Keratinocyte (primary cell): ENCODE data around the gene AOX1. TPM values are rescaled to one million over a fixed set of nuclear protein-coding genes. Genes with fewer than 3 reads are reported as not detected.

Source experiments
- DNase-seq: peaks from one replicate; pipeline ENCODE4 v3.0.0-alpha.2; 2011; ENCODE audit warnings: low read depth, missing footprints, low spot score
- FAIRE-seq: peaks from 2 replicates; lab custom pipeline; 2011; peaks lifted over from hg19 to GRCh38; lab: Jason Lieb, UNC
- H2AFZ ChIP-seq: 2 replicates; pipeline ENCODE4 v1.6.0; 2012; ENCODE audit warnings: low read length, control low read depth, inconsistent platforms; ENCODE audit not compliant: control insufficient read depth
- H3K27ac ChIP-seq: 2 replicates; pipeline ENCODE4 v1.5.1; 2011; ENCODE audit warnings: low read length; ENCODE audit not compliant: control insufficient read depth, insufficient read depth
- H3K27me3 ChIP-seq: 3 replicates; pipeline ENCODE4 v1.6.0; 2011; ENCODE audit warnings: low read length; ENCODE audit not compliant: control insufficient read depth, insufficient read depth; ENCODE audit errors: extremely low read depth
- H3K36me3 ChIP-seq, 2 experiments: 2 replicates in 1 of 2; 3 replicates in 1 of 2; pipeline ENCODE4 v1.5.1; 2011; ENCODE audit warnings: low read length in 2 of 2, mild to moderate bottlenecking in 1 of 2; ENCODE audit not compliant: control insufficient read depth in 2 of 2, insufficient read depth in 2 of 2; ENCODE audit errors: extremely low read depth in 1 of 2
- H3K4me1 ChIP-seq: 3 replicates; pipeline ENCODE4 v1.5.1; 2011; ENCODE audit warnings: low read length; ENCODE audit not compliant: control insufficient read depth, insufficient read depth; ENCODE audit errors: extremely low read depth
- H3K4me2 ChIP-seq: 3 replicates; pipeline ENCODE4 v1.6.0; 2011; ENCODE audit warnings: low read depth, low read length; ENCODE audit not compliant: control insufficient read depth, insufficient read depth; ENCODE audit errors: extremely low read depth
- H3K4me3 ChIP-seq, 3 experiments: fragments of 200-600 bp in 1 of 3; sonication (generic) in 1 of 3; 2 replicates in 2 of 3; 3 replicates in 1 of 3; pipeline ENCODE4 v1.5.1; 2011 to 2016; ENCODE audit warnings: low read length in 3 of 3, mild to moderate bottlenecking in 3 of 3, control low read depth in 2 of 3, inconsistent platforms in 1 of 3, low read depth in 1 of 3, mixed read lengths in 1 of 3, mixed run types in 1 of 3, moderate library complexity in 1 of 3; ENCODE audit not compliant: control insufficient read depth in 2 of 3, insufficient read depth in 2 of 3; ENCODE audit errors: extremely low read depth in 1 of 3
- H3K79me2 ChIP-seq: 2 replicates; pipeline ENCODE4 v1.6.0; 2012; ENCODE audit warnings: low read length; ENCODE audit not compliant: control insufficient read depth, insufficient read depth
- H3K9ac ChIP-seq: 3 replicates; pipeline ENCODE4 v1.6.0; 2011; ENCODE audit warnings: low read length; ENCODE audit not compliant: control insufficient read depth, insufficient read depth; ENCODE audit errors: extremely low read depth
- H3K9me1 ChIP-seq: 3 replicates; pipeline ENCODE4 v1.6.0; 2011; ENCODE audit warnings: low read length; ENCODE audit not compliant: control insufficient read depth, insufficient read depth; ENCODE audit errors: extremely low read depth
- H3K9me3 ChIP-seq: 2 replicates; pipeline ENCODE4 v1.5.1; 2012; ENCODE audit warnings: low read depth, low read length; ENCODE audit not compliant: control insufficient read depth
- H4K20me1 ChIP-seq: 3 replicates; pipeline ENCODE4 v1.6.0; 2011; ENCODE audit warnings: low read length; ENCODE audit not compliant: control insufficient read depth, insufficient read depth; ENCODE audit errors: extremely low read depth
- CTCF ChIP-seq, 3 experiments: IDR thresholded peaks in 1 of 3; conservative IDR thresholded peaks in 1 of 3; optimal IDR thresholded peaks in 1 of 3; 2 replicates in 2 of 3; 3 replicates in 1 of 3; pipeline versions ENCODE3 to v1.5.1; 2011; ENCODE audit warnings: low read length in 3 of 3, mild to moderate bottlenecking in 3 of 3, moderate library complexity in 2 of 3, control low read depth in 1 of 3, inconsistent platforms in 1 of 3; ENCODE audit not compliant: insufficient read depth in 2 of 3; ENCODE audit errors: extremely low read depth in 1 of 3
- EZH2 ChIP-seq: IDR thresholded peaks from one replicate; pipeline ENCODE4 v1.6.1; 2012; ENCODE audit warnings: inconsistent platforms, mild to moderate bottlenecking, low read length, moderate library complexity
- dilution Hi-C: fragments of 300-500 bp; cut with MboI; formaldehyde crosslinking; loops from one replicate; pipeline ENCODE4 v1.7.0; 2020; ENCODE audit warnings: low sequenced_read_pairs; ENCODE audit not compliant: extremely low pct_ligation_motif_present
- polyA plus RNA-seq, 5 experiments: library from polyadenylated mRNA; depleted of rRNA in 3 of 5; stranded (reverse) in 3 of 5; stranded (forward) in 1 of 5; unstranded in 1 of 5; fragments of >200 nt; gene quantifications; 1 replicate in 1 of 5; 2 replicates in 3 of 5; 3 replicates in 1 of 5; pipeline versions ENCODE4 v1.2.1 to v1.2.3, GENCODE V29; 2011 to 2012; ENCODE audit warnings: missing spikeins in 2 of 5, low read depth in 1 of 5, low replicate concordance in 1 of 5

AOX1 gene
- polyA plus RNA-seq, 1 donor (not counting 4 experiments of a cell fraction or from before 2014, with no cell fraction given), result 12.2 TPM

DNA sequence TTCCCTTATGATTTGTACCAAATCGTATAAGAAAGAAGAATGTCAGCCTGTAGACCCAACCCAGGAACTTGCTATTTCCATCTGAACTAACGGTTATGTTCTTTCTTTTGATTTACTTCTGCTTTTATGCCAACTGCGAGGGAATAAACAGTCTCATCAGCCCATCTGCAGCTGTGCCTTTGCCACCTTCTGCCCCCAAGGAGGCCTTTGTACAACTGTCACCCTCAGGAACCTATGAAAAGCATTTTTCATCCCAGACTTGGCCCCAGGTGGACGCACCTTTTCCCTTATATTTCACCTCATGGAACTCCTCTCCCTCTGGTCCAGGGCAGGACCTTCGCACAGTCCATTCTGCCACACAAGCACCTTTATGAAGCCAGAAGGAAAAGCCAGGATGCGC is 109.8 kb downstream of the AOX1 start:
- DNase-seq (no peak), FAIRE-seq (no peak)
- H3K9ac ChIP-seq, result no peak overlapping the region

GRCh38 chr2:200698217-200698616 is 112.4 kb downstream of the AOX1 start:
- dilution Hi-C loops, result no loop called here
- no peak for FAIRE-seq

More for the DNA sequence above, 109.8 kb downstream of the AOX1 start:
- Histone ChIP-seq H3K27ac (no peak overlapping the region), H3K79me2 (no peaks in the 10 kb centered on the region), H3K4me3 (no peak overlapping the region), H4K20me1 (no peaks in the 10 kb centered on the region), H3K9me1 (no peaks in the 10 kb centered on the region), H3K27me3 (no peaks in the 10 kb centered on the region), H3K36me3 (no peaks in the 10 kb centered on the region), H3K4me1 (no peaks in the 10 kb centered on the region), H3K4me2 (no peak overlapping the region), H2AFZ (no peak overlapping the region), H3K9me3 (no peaks in the 10 kb centered on the region)
- dilution Hi-C loops, result no loop called here
- no peak for TF ChIP-seq EZH2
- no peak for TF ChIP-seq CTCF (optimal IDR thresholded peaks at IDR 0.05 in 1 of 3, IDR thresholded peaks at IDR 0.05 in 1 of 3, conservative IDR thresholded peaks at IDR 0.05 in 1 of 3; ENCODE audit: extremely low read depth in 1 of 3, insufficient read depth in 2 of 3, low read length in 3 of 3)

More at GRCh38 chr2:200698217-200698616, 112.4 kb downstream of the AOX1 start:
- Histone ChIP-seq H3K36me3 (no peaks in the 10 kb centered on the region), H3K9me1 (no peaks in the 10 kb centered on the region), H3K4me2 (no peak overlapping the region), H3K27me3 (no peaks in the 10 kb centered on the region), H3K4me3 (no peak overlapping the region), H3K79me2 (no peaks in the 10 kb centered on the region), H3K4me1 (no peaks in the 10 kb centered on the region), H2AFZ (no peak overlapping the region), H3K27ac (no peak overlapping the region), H3K9ac (no peak overlapping the region), H4K20me1 (no peaks in the 10 kb centered on the region), H3K9me3 (no peaks in the 10 kb centered on the region)
- no peak for DNase-seq
- TF ChIP-seq EZH2 (no peak), CTCF (optimal IDR thresholded peaks at IDR 0.05 in 1 of 3, IDR thresholded peaks at IDR 0.05 in 1 of 3, conservative IDR thresholded peaks at IDR 0.05 in 1 of 3; ENCODE audit: extremely low read depth in 1 of 3, insufficient read depth in 2 of 3, low read length in 3 of 3) (no peak)
